Body of pancreas (tissue), 4 donors: ENCODE measurements around the gene NMNAT3.

Experiments
- POLR2A ChIP-seq, 3 donors: fragments of 450-650 bp; IDR thresholded peaks; one replicate each; pipeline ENCODE4 v1.6.1; 2016; ENCODE audit warnings: antibody characterized with exemption in 3 of 3, mild to moderate bottlenecking in 2 of 3
- TF ChIP-seq, protein P1 (sequence below), 7 experiments: fragments of 450-650 bp in 4 of 7; fragments of 200-600 bp in 3 of 7; sonication (generic) in 3 of 7; IDR thresholded peaks; one replicate each; pipeline ENCODE4 v1.5.1; 2016 to 2019; ENCODE audit warnings: antibody characterized with exemption in 7 of 7

DNA sequence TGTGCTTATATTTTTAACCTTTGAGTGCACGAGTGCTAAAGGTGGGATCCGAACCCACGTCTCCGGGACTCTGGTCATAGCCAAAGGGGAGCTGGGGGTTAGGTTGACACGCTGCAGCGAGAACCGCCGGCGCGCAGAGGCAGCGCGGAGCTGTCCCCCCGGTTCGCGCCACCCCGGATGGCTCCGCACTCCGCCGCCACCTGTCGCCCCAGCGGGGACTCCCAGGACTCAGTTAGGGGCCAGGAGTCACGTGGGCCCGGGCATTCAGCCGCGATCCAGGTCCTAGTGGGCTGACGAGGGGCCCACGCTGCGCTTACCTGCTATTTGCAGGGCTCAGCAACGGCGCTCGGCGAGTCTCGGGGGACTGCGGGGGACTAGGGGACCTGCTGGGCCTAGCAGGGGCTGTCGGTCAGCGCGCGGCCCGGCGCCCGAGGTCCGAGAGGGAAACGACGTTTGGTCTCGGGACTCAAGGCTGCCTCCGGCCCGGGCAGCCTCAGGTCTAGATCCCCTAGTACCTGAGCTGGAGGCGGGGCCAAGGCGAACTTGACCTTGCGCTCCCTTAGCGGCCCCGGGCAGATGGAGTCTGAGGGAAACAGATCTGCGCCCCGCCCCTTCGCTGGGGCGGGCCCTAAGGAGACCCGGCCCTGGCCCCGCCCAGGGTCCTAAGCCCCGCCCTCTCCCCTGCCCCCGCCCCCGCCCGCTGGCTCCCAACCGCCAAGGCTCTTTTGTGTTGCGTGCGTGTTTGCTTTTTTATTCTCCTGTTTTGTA, at the start of gene NMNAT3:
- TF ChIP-seq POLR2A (IDR thresholded peaks at IDR 0.05): peak; percentile 49 to 71 (median 63)
- TF ChIP-seq, protein P1, sequence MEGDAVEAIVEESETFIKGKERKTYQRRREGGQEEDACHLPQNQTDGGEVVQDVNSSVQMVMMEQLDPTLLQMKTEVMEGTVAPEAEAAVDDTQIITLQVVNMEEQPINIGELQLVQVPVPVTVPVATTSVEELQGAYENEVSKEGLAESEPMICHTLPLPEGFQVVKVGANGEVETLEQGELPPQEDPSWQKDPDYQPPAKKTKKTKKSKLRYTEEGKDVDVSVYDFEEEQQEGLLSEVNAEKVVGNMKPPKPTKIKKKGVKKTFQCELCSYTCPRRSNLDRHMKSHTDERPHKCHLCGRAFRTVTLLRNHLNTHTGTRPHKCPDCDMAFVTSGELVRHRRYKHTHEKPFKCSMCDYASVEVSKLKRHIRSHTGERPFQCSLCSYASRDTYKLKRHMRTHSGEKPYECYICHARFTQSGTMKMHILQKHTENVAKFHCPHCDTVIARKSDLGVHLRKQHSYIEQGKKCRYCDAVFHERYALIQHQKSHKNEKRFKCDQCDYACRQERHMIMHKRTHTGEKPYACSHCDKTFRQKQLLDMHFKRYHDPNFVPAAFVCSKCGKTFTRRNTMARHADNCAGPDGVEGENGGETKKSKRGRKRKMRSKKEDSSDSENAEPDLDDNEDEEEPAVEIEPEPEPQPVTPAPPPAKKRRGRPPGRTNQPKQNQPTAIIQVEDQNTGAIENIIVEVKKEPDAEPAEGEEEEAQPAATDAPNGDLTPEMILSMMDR (IDR thresholded peaks at IDR 0.05): peak in 4 of 7 experiments; percentile 27 to 40 (median 36)
